Fibroblast of skin of abdomen (primary cell): ENCODE results near the gene PNMA1.
A peak's percentile ranks its signal among the peaks of the same experiment; 100 is the strongest.
"Not testable (repeated sequence)": the region's sequence is repeated elsewhere in the genome, so short reads cannot be mapped to it uniquely, and the experiment has no call there.

Source experiments
- DNase-seq: peaks from one replicate; pipeline ENCODE4 v3.0.0-alpha.2; 2013

PNMA1 gene

GRCh38 chr14:73715707-73716106, 1.5 kb upstream of the PNMA1 start:
- no peak for DNase-seq

GRCh38 chr14:73714656-73715081, 485 bp upstream of the PNMA1 start:
- peak; percentile 25 for DNase-seq

GRCh38 chr14:73713206-73713802, 880 bp downstream of the PNMA1 start:
- DNase-seq, result no peak

- no peak for DNase-seq
These were observed 1.5 kb downstream of the PNMA1 start for GRCh38 chr14:73712540-73713180.

- DNase-seq, result no peak
These were observed 2.1 kb downstream of the PNMA1 start for GRCh38 chr14:73712071-73712506.

GRCh38 chr14:73710737-73711136, 3.4 kb downstream of the PNMA1 start:
- no peak for DNase-seq

GRCh38 chr14:73709904-73710469, 4.2 kb downstream of the PNMA1 start:
- DNase-seq, result no peak

GRCh38 chr14:73708076-73708475, 6.1 kb downstream of the PNMA1 start:
- not testable (repeated sequence) for DNase-seq

GRCh38 chr14:73700325-73700724, 13.9 kb downstream of the PNMA1 start:
- no peak for DNase-seq

GRCh38 chr14:73696466-73697400, 17.5 kb downstream of the PNMA1 start:
- peak; percentile 37 for DNase-seq

- no peak for DNase-seq
These were observed 18.2 kb downstream of the PNMA1 start for GRCh38 chr14:73695997-73696396.

- no peak for DNase-seq
These were observed 19.1 kb downstream of the PNMA1 start for GRCh38 chr14:73695082-73695481.

GRCh38 chr14:73694083-73694482, 20.1 kb downstream of the PNMA1 start:
- DNase-seq, result no peak

GRCh38 chr14:73686901-73687300, 27.3 kb downstream of the PNMA1 start:
- no peak for DNase-seq

GRCh38 chr14:73685328-73685727, 28.9 kb downstream of the PNMA1 start:
- no peak for DNase-seq

GRCh38 chr14:73684627-73685026, 29.6 kb downstream of the PNMA1 start:
- DNase-seq, result no peak

- DNase-seq, result no peak
These were observed 33.4 kb downstream of the PNMA1 start for GRCh38 chr14:73680821-73681220.

- no peak for DNase-seq
These were observed 35.5 kb downstream of the PNMA1 start for GRCh38 chr14:73678698-73679097.

GRCh38 chr14:73674986-73675385, 39.2 kb downstream of the PNMA1 start:
- DNase-seq, result no peak

GRCh38 chr14:73667854-73668253, 46.3 kb downstream of the PNMA1 start:
- DNase-seq, result no peak

- DNase-seq, result no peak
These were observed 47.6 kb downstream of the PNMA1 start for GRCh38 chr14:73666583-73666982.

GRCh38 chr14:73665130-73665529, 49.1 kb downstream of the PNMA1 start:
- no peak for DNase-seq
